Naive thymus-derived CD8-positive, alpha-beta T cell (primary cell): ENCODE results near the gene SPINK7. TPM values are rescaled to one million over a fixed set of nuclear protein-coding genes. Genes with fewer than 3 reads are reported as not detected.

Source experiments
- ATAC-seq, 2 donors: fragments of 150-1000 bp; cut with Tn5 transposase in 1 of 2; sonication (Bioruptor Pico), chemical (Tn5 transposase) in 1 of 2; 1 replicate in 1 of 2; 2 replicates in 1 of 2; pipeline ENCODE4 v1.10.0; 2021; ENCODE audit warnings: mild to moderate bottlenecking in 2 of 2, moderate library complexity in 2 of 2
- POLR2A ChIA-PET: fragments of 350-600 bp; sonication (Branson Sonifier 250); formaldehyde crosslinking; loops from one replicate; lab custom pipeline; 2021; ENCODE audit warnings: antibody characterized with exemption; lab: Charles Lee
- DNase-seq, 10 donors: peaks; one replicate each; pipeline versions ENCODE4 v3.0.0 to v3.0.0-alpha.2; 2020 to 2022
- H3K27ac Mint-ChIP-seq, 10 donors: one replicate each; pipeline ENCODE4 v1.8.0; 2020 to 2022; ENCODE audit warnings: mild to moderate bottlenecking in 10 of 10, mixed read lengths in 10 of 10, moderate library complexity in 4 of 10, inconsistent platforms in 1 of 10
- H3K27me3 Mint-ChIP-seq, 5 donors: one replicate each; pipeline ENCODE4 v1.8.0; 2021 to 2022; ENCODE audit warnings: mixed read lengths in 5 of 5
- H3K36me3 Mint-ChIP-seq, 3 donors: one replicate each; pipeline ENCODE4 v1.8.0; 2020 to 2022; ENCODE audit warnings: mixed read lengths in 3 of 3, mild to moderate bottlenecking in 2 of 3, inconsistent platforms in 1 of 3
- H3K4me1 Mint-ChIP-seq, 4 donors: one replicate each; pipeline ENCODE4 v1.8.0; 2021 to 2022; ENCODE audit warnings: mixed read lengths in 4 of 4
- H3K4me3 Mint-ChIP-seq, 10 donors: one replicate each; pipeline ENCODE4 v1.8.0; 2020 to 2022; ENCODE audit warnings: mild to moderate bottlenecking in 10 of 10, mixed read lengths in 10 of 10, moderate library complexity in 6 of 10, inconsistent platforms in 1 of 10
- H3K9me3 Mint-ChIP-seq, 9 donors: one replicate each; pipeline ENCODE4 v1.8.0; 2020 to 2022; ENCODE audit warnings: mixed read lengths in 9 of 9, mild to moderate bottlenecking in 3 of 9, inconsistent platforms in 1 of 9, moderate library complexity in 1 of 9
- polyA plus RNA-seq, 3 donors: library from polyadenylated mRNA; unstranded; fragments of 300-500 nt; fragmentation: Illumina TruSeq; gene quantifications; one replicate each; pipeline ENCODE4 v1.2.3, GENCODE V29; 2021
- total RNA-seq, 8 experiments: library from RNA in 2 of 8; stranded (reverse) in 2 of 8; gene quantifications; one replicate each; pipeline ENCODE4 v1.2.3 and lab custom pipeline; 2021 to 2026

Gene SPINK7
- total and polyA plus RNA-seq, 5 experiments from 2014 or later: not detected

- POLR2A ChIA-PET: no interaction called here
- peaks cover 0 to 4% (median 1%) of the 10 kb centered on the region in 5 donors for H3K27me3 Mint-ChIP-seq
- ATAC-seq (no peak), DNase-seq (no peak)
- peaks cover 0 to 30% (median 17%) of the 10 kb centered on the region in 3 donors for H3K36me3 Mint-ChIP-seq
- H3K27ac Mint-ChIP-seq: no peak overlapping the region
- H3K4me3 Mint-ChIP-seq: no peak overlapping the region
- no peaks in the 10 kb centered on the region for H3K4me1 Mint-ChIP-seq
- peaks cover 0 to 29% (median 11%) of the 10 kb centered on the region in 9 donors for H3K9me3 Mint-ChIP-seq
These were observed 52.1 kb downstream of the SPINK7 start for GRCh38 chr5:148364343-148364742.

Other genes with a start within 250 kb of the SPINK7 start
- gene SPINK5, start 248.4 kb upstream of the SPINK7 start, total RNA-seq: not detected
- gene SPINK5, start 248.4 kb upstream of the SPINK7 start, polyA plus RNA-seq: not detected
- gene SPINK14, start 143.9 kb upstream of the SPINK7 start, total RNA-seq: not detected
- gene SPINK14, start 143.9 kb upstream of the SPINK7 start, polyA plus RNA-seq: not detected
- not detected for gene SPINK6, start 109.4 kb upstream of the SPINK7 start, total RNA-seq
- gene SPINK6, start 109.4 kb upstream of the SPINK7 start, polyA plus RNA-seq: not detected
- gene MARCOL, start 73.9 kb upstream of the SPINK7 start, total RNA-seq: not detected
- gene MARCOL, start 73.9 kb upstream of the SPINK7 start, polyA plus RNA-seq: not detected
- gene SPINK13, start 43.6 kb upstream of the SPINK7 start, total RNA-seq: not detected
- not detected for gene SPINK13, start 43.6 kb upstream of the SPINK7 start, polyA plus RNA-seq
- gene SPINK9, start 23.1 kb downstream of the SPINK7 start, total RNA-seq: not detected
- not detected for gene SPINK9, start 23.1 kb downstream of the SPINK7 start, polyA plus RNA-seq
- 10 to 100 TPM; 96.7 to 97.0 TPM for gene FBXO38, start 71.5 kb downstream of the SPINK7 start, total RNA-seq
- 10 to 100 TPM; 15.5 to 17.6 (median 16.0) TPM for gene FBXO38, start 71.5 kb downstream of the SPINK7 start, polyA plus RNA-seq